OCI-M2 (cell line): Measurements from ENCODE around the gene COL3A1.

ENCODE experiments used
- DNase-seq: peaks from one replicate; lab custom pipeline; 2025; ENCODE audit not compliant: unreplicated experiment; lab: John Stamatoyannopoulos, UW

The COL3A1 gene

GRCh38 chr2:189015359-189015758 is 41.2 kb downstream of the COL3A1 start:
- no peak for DNase-seq

- DNase-seq: no peak
These were observed 42.2 kb downstream of the COL3A1 start for GRCh38 chr2:189016311-189016861.

GRCh38 chr2:189018631-189019030 is 44.5 kb downstream of the COL3A1 start:
- no peak for DNase-seq

- DNase-seq: no peak
These were observed 46.0 kb downstream of the COL3A1 start for GRCh38 chr2:189020179-189020578.

- no peak for DNase-seq
These were observed 47.9 kb downstream of the COL3A1 start for GRCh38 chr2:189022053-189022481.

- no peak for DNase-seq
These were observed 48.3 kb downstream of the COL3A1 start for GRCh38 chr2:189022492-189022891.

GRCh38 chr2:189024901-189025618 is 50.9 kb downstream of the COL3A1 start:
- no peak for DNase-seq

GRCh38 chr2:189037518-189037917 is 63.3 kb downstream of the COL3A1 start:
- no peak for DNase-seq

- no peak for DNase-seq
These were observed 71.7 kb downstream of the COL3A1 start for GRCh38 chr2:189045836-189046235.

GRCh38 chr2:189046320-189046719 is 72.1 kb downstream of the COL3A1 start:
- DNase-seq: no peak

GRCh38 chr2:189047171-189047888 is 73.2 kb downstream of the COL3A1 start:
- DNase-seq: no peak

- no peak for DNase-seq
These were observed 74.0 kb downstream of the COL3A1 start for GRCh38 chr2:189048189-189048588.

GRCh38 chr2:189049709-189050164 is 75.6 kb downstream of the COL3A1 start:
- no peak for DNase-seq

- DNase-seq: no peak
These were observed 76.1 kb downstream of the COL3A1 start for GRCh38 chr2:189050165-189050712.

- DNase-seq: no peak
These were observed 82.3 kb downstream of the COL3A1 start for GRCh38 chr2:189056200-189057106.

- no peak for DNase-seq
These were observed 83.1 kb downstream of the COL3A1 start for GRCh38 chr2:189057316-189057715.

- DNase-seq: no peak
These were observed 86.0 kb downstream of the COL3A1 start for GRCh38 chr2:189060096-189060642.
